ENCODE data around the gene OR51M1. TPM values are rescaled to one million over a fixed set of nuclear protein-coding genes. Genes with fewer than 3 reads are reported as not detected.

The OR51M1 gene
- total and polyA plus RNA-seq, 9 of the 15 experiments (the other 6 are each of a cell fraction or from before 2014, with no cell fraction given) = 0.01 to 0.18 (median 0.04) TPM; not detected in 6

GRCh38 chr11:5336331-5336730 is 47.3 kb upstream of the OR51M1 start:
- Histone ChIP-seq H3K27me3 (ENCODE audit: control insufficient read depth in 2 of 2, insufficient read depth in 2 of 2, low read length in 2 of 2) (no peaks in the 10 kb centered on the region), H3K36me3 (ENCODE audit: control insufficient read depth, insufficient read depth, low read length) (peaks cover 41% of the 10 kb centered on the region), H3K4me1 (replicated peaks in 1 of 2; ENCODE audit: control insufficient read depth in 2 of 2, insufficient read depth in 2 of 2, low read length in 2 of 2) (peaks cover 0 to 28% of the 10 kb centered on the region in 2 experiments; a peak in 2 of 5 replicates), H3K9me1 (ENCODE audit: control insufficient read depth, insufficient read depth, low read length) (no peaks in the 10 kb centered on the region), H3K4me3 (no peak overlapping the region), H3K79me2 (ENCODE audit: control insufficient read depth, insufficient read depth, low read length) (no peaks in the 10 kb centered on the region), H3K9ac (ENCODE audit: insufficient read depth in 1 of 2, low read depth in 2 of 2, low read length in 2 of 2) (no peak overlapping the region), H3K9me3 (replicated peaks; ENCODE audit: control insufficient read depth, insufficient read depth, low read depth, low read length) (no peaks in the 10 kb centered on the region), H4K20me1 (replicated peaks; ENCODE audit: control insufficient read depth, insufficient read depth, low read length) (no peaks in the 10 kb centered on the region), H3K27ac (ENCODE audit: extremely low read depth, low read depth, low read length) (peak overlapping the region; percentile 16; the same call in 1 of the 3 replicates), H2AFZ (ENCODE audit: low read depth, low read length) (no peak overlapping the region), H3K4me2 (ENCODE audit: insufficient read depth, low read length) (no peak overlapping the region)
- FAIRE-seq = no peak
- in situ Hi-C loops (cut with MboI) (no loop called here), intact Hi-C loops (cut with micrococcal nuclease) (no loop called here)
- ATAC-seq = peak; percentile 71
- TF ChIP-seq FOSL1 (tag; conservative IDR thresholded peaks at IDR 0.05) = peak; percentile 67
- peak; percentile 20; the same call in 1 of the 2 replicates for TF ChIP-seq C11orf30 (IDR thresholded peaks at IDR 0.05; ENCODE audit: low read depth)
- TF ChIP-seq ZBED1 (IDR thresholded peaks at IDR 0.05) = no peak
- TF ChIP-seq NCOA2 (IDR thresholded peaks at IDR 0.05; ENCODE audit: partially characterized antibody in 2 of 2) = no peak
- TF ChIP-seq MTA1 (IDR thresholded peaks at IDR 0.05; ENCODE audit: borderline replicate concordance) = no peak
- no peak for TF ChIP-seq MAFG (tag; conservative IDR thresholded peaks at IDR 0.05)
- peak; percentile 64 for TF ChIP-seq ATF3 (IDR thresholded peaks at IDR 0.05)
- TF ChIP-seq ATF3 (CRISPR knock-in tag; conservative IDR thresholded peaks at IDR 0.05) = no peak
- peak; percentile 81; the same call in 1 of the 2 replicates for TF ChIP-seq JUND (IDR thresholded peaks at IDR 0.05; ENCODE audit: borderline replicate concordance, low read depth, low read length)
- peak; percentile 66; the same call in 1 of the 3 replicates for TF ChIP-seq JUND (tag; IDR thresholded peaks at IDR 0.05; ENCODE audit: borderline replicate concordance, low read depth, low read length)
- ChIA-PET CTCF (ENCODE audit: low intra/inter-chr PET ratio) (no interaction called here), POLR2A (interaction anchor here (0.6 kb wide), 1 partner anchor 125 kb away, joined by 4 read pairs; no protein-coding TSS in a partner anchor)
- BruUV-seq (replicated peaks) = no TSS peak
- DNase-seq (ENCODE audit: extremely low read depth in 1 of 4, low spot score in 3 of 4) = peak in 1 of 4 experiments; percentile 52

Data from K562 (cell line).